MM.1S (cell line): ENCODE data around the gene OSBPL10.

Experiments
- DNase-seq: peaks from one replicate; pipeline ENCODE4 v3.0.0-alpha.2; 2015
- H2AFZ ChIP-seq: fragments of 300-600 bp; sonication (generic); 2 replicates; pipeline ENCODE4 v1.6.0; 2016; ENCODE audit warnings: antibody characterized with exemption, low read length
- H3F3A ChIP-seq: fragments of 300-600 bp; sonication (generic); 2 replicates; pipeline ENCODE4 v1.6.1; 2016; ENCODE audit warnings: mild to moderate bottlenecking, antibody characterized with exemption, low read length, moderate library complexity, mixed read lengths; ENCODE audit not compliant: insufficient read depth
- H3K27ac ChIP-seq: fragments of 300-600 bp; sonication (generic); 2 replicates; pipeline ENCODE4 v1.5.1; 2016; ENCODE audit warnings: mild to moderate bottlenecking, low read length
- H3K27me3 ChIP-seq: fragments of 300-600 bp; sonication (generic); replicated peaks from 2 replicates; pipeline ENCODE4 v1.6.0; 2016; ENCODE audit warnings: low read length; ENCODE audit not compliant: insufficient read depth
- H3K36me3 ChIP-seq: fragments of 300-600 bp; sonication (generic); replicated peaks from 2 replicates; pipeline ENCODE4 v1.6.1; 2016; ENCODE audit warnings: mild to moderate bottlenecking, low read length, mixed read lengths; ENCODE audit not compliant: insufficient read depth
- H3K4me1 ChIP-seq: fragments of 300-600 bp; sonication (generic); 2 replicates; pipeline ENCODE4 v1.6.1; 2016; ENCODE audit warnings: low read length, mixed read lengths
- H3K4me2 ChIP-seq: fragments of 300-600 bp; sonication (generic); 2 replicates; pipeline ENCODE4 v1.6.0; 2016; ENCODE audit warnings: low read depth, low read length
- H3K4me3 ChIP-seq: fragments of 300-600 bp; sonication (generic); 2 replicates; pipeline ENCODE4 v1.5.1; 2016; ENCODE audit warnings: low read length, mixed read lengths
- H3K79me2 ChIP-seq: fragments of 300-600 bp; sonication (generic); 2 replicates; pipeline ENCODE4 v1.6.1; 2016; ENCODE audit warnings: mixed run types, low read length, mixed read lengths
- H3K9ac ChIP-seq: fragments of 300-600 bp; sonication (generic); 2 replicates; pipeline ENCODE4 v1.6.1; 2016; ENCODE audit warnings: low read length, mixed read lengths
- H3K9me2 ChIP-seq: fragments of 300-600 bp; sonication (generic); replicated peaks from 2 replicates; pipeline ENCODE4 v1.6.1; 2016; ENCODE audit warnings: mild to moderate bottlenecking, low read length, mixed read lengths; ENCODE audit not compliant: insufficient read depth
- H3K9me3 ChIP-seq: fragments of 300-600 bp; sonication (generic); replicated peaks from 2 replicates; pipeline ENCODE4 v1.6.1; 2016; ENCODE audit warnings: mild to moderate bottlenecking, low read length, mixed read lengths; ENCODE audit not compliant: insufficient read depth
- H4K20me1 ChIP-seq: fragments of 300-600 bp; sonication (generic); 2 replicates; pipeline ENCODE4 v1.6.1; 2016; ENCODE audit warnings: mild to moderate bottlenecking, low read length, moderate library complexity, mixed read lengths; ENCODE audit not compliant: insufficient read depth
- EZH2 ChIP-seq: fragments of 300-600 bp; sonication (generic); optimal IDR thresholded peaks from 2 replicates; pipeline ENCODE3; 2017; ENCODE audit warnings: low read depth, mild to moderate bottlenecking, antibody characterized with exemption, low read length, mixed read lengths
- EZH2phosphoT487 ChIP-seq: fragments of 300-600 bp; sonication (generic); IDR thresholded peaks from 2 replicates; pipeline ENCODE4 v1.6.1; 2018; ENCODE audit warnings: antibody characterized with exemption, low read length
- TF ChIP-seq, protein P1 (sequence below): fragments of 300-600 bp; sonication (generic); IDR thresholded peaks from 2 replicates; pipeline ENCODE4 v1.5.1; 2016; ENCODE audit warnings: antibody characterized with exemption, low read length, mixed read lengths

The OSBPL10 gene

DNA sequence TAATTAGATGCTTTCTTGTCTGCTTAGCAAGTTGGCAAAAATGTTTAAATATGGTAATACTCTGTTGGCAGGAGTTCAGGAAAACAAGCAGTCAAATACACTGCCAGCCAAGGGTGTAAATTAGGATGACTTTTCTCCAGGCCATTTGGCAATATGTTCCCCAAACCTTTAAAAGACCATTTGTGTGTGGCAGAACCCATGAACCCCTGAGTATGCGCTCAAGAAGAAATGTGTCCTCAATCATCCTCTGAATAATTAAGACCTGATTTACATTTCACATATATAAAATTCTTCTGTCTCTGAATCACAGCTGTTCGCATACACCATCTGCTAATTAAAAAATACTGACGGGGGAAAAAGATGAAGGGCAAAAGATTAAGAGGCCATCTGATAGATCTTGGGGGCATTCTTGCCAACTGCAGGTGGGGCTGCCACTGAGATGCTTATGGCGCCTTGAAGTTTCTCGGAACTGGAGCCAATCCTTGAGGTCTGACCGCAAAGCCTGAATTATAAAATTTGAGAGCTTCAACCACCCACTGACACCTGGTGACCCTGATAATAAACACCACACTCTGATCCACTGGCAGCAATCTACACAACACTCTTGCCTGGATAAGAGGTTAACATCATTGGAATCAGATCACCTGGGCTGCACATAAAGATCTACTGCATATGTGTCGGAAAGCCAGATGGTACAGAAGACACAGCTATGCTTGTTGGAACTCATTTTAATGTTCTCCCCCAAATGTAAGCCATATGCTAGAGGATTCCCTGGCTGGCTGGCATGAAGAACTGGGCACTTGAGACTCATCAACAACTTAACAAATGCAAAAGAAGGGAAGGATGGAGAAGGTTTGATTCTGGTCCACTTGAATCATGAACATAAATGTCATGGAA is 190.6 kb downstream of the OSBPL10 start:
- no peak for DNase-seq
- Histone ChIP-seq H3K4me1 (no peaks in the 10 kb centered on the region), H3K9ac (no peak overlapping the region), H3K9me2 (no peaks in the 10 kb centered on the region), H3F3A (no peaks in the 10 kb centered on the region), H3K4me3 (no peak overlapping the region), H3K27ac (no peak overlapping the region), H3K27me3 (no peaks in the 10 kb centered on the region), H3K36me3 (no peaks in the 10 kb centered on the region), H3K79me2 (no peaks in the 10 kb centered on the region), H2AFZ (no peak overlapping the region), H3K9me3 (no peaks in the 10 kb centered on the region), H3K4me2 (no peak overlapping the region), H4K20me1 (no peaks in the 10 kb centered on the region)
- TF ChIP-seq, protein P1, sequence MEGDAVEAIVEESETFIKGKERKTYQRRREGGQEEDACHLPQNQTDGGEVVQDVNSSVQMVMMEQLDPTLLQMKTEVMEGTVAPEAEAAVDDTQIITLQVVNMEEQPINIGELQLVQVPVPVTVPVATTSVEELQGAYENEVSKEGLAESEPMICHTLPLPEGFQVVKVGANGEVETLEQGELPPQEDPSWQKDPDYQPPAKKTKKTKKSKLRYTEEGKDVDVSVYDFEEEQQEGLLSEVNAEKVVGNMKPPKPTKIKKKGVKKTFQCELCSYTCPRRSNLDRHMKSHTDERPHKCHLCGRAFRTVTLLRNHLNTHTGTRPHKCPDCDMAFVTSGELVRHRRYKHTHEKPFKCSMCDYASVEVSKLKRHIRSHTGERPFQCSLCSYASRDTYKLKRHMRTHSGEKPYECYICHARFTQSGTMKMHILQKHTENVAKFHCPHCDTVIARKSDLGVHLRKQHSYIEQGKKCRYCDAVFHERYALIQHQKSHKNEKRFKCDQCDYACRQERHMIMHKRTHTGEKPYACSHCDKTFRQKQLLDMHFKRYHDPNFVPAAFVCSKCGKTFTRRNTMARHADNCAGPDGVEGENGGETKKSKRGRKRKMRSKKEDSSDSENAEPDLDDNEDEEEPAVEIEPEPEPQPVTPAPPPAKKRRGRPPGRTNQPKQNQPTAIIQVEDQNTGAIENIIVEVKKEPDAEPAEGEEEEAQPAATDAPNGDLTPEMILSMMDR = no peak
- TF ChIP-seq EZH2phosphoT487 (no peak), EZH2 (no peak)

DNA sequence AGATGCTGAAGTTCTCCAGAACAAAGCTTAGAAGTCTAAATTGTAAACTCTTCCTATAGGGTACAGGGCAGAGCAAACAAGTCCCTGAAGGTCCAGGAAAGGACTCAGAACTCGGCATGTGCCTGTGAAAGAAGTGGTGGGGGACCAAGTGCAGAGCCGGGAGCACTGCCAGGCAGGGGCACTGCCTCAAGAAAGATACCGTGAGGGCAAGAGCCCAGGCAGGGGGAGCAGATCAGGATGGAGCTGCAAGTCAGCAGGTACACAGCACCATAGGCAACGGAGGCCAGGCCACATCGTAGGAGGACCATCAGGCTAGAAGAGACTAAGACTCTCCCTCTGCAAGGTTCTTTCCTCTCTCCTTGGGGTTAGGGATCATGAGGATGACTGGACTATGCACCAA is 191.6 kb downstream of the OSBPL10 start:
- Histone ChIP-seq H3K36me3 (no peaks in the 10 kb centered on the region), H3K27me3 (no peaks in the 10 kb centered on the region), H4K20me1 (no peaks in the 10 kb centered on the region), H3K4me3 (no peak overlapping the region), H2AFZ (no peak overlapping the region), H3K9me3 (no peaks in the 10 kb centered on the region), H3K9ac (no peak overlapping the region), H3K79me2 (no peaks in the 10 kb centered on the region), H3K4me2 (no peak overlapping the region), H3K27ac (no peak overlapping the region), H3F3A (no peaks in the 10 kb centered on the region), H3K9me2 (no peaks in the 10 kb centered on the region), H3K4me1 (no peaks in the 10 kb centered on the region)
- DNase-seq = no peak
- TF ChIP-seq EZH2phosphoT487 (no peak), EZH2 (no peak)
- TF ChIP-seq, protein P1 = no peak

DNA sequence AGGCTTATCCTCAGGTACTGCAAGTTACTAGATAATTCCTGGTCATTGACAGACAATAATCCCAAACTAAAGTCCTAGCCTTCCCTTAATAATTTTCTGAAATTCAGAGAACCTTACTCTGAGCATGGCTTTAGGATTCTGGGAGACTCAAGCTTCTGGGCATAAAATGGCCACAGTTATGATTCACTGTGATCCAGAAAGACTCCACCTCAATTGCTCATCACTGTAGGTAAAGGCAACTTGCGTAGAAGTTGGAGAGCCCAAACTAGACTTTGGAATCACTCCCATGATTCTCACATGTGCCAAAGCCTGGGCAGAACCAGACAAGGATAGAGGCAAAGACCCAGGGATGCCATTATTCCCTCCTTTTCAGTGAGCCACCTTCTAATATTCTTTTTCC is 195.3 kb downstream of the OSBPL10 start:
- Histone ChIP-seq H3K27ac (no peak overlapping the region), H3K9me2 (no peaks in the 10 kb centered on the region), H3K9me3 (no peaks in the 10 kb centered on the region), H3K4me1 (no peaks in the 10 kb centered on the region), H3F3A (no peaks in the 10 kb centered on the region), H3K79me2 (no peaks in the 10 kb centered on the region), H2AFZ (no peak overlapping the region), H3K27me3 (no peaks in the 10 kb centered on the region), H3K36me3 (no peaks in the 10 kb centered on the region), H3K4me2 (no peak overlapping the region), H3K4me3 (no peak overlapping the region), H4K20me1 (no peaks in the 10 kb centered on the region), H3K9ac (no peak overlapping the region)
- DNase-seq = no peak
- TF ChIP-seq EZH2phosphoT487 (no peak), EZH2 (no peak)
- TF ChIP-seq, protein P1 = no peak
